H9 (cell line): ENCODE measurements around the gene LILRB5. TPM values are rescaled to one million over a fixed set of nuclear protein-coding genes. Genes with fewer than 3 reads are reported as not detected.

ENCODE experiments used
- DNase-seq: peaks from one replicate; pipeline ENCODE4 v3.0.0-alpha.2; 2017
- H2AFZ ChIP-seq: one replicate; pipeline ENCODE4 v1.6.1; 2013; ENCODE audit warnings: mild to moderate bottlenecking, low read length, control low read depth, moderate library complexity
- H2AK5ac ChIP-seq: 2 replicates; pipeline ENCODE4 v1.6.1; 2013; ENCODE audit warnings: low read length, control low read depth, mixed read lengths; ENCODE audit not compliant: insufficient read length
- H2BK120ac ChIP-seq: one replicate; pipeline ENCODE4 v1.6.1; 2013; ENCODE audit warnings: low read depth, mild to moderate bottlenecking, low read length, control low read depth, inconsistent platforms; ENCODE audit not compliant: poor library complexity, severe bottlenecking
- H2BK12ac ChIP-seq: 2 replicates; pipeline ENCODE4 v1.6.1; 2013; ENCODE audit warnings: low read length, control low read depth, mixed read lengths, low read depth; ENCODE audit not compliant: insufficient read length
- H2BK15ac ChIP-seq: 2 replicates; pipeline ENCODE4 v1.6.1; 2013; ENCODE audit warnings: low read depth, low read length, control low read depth
- H2BK20ac ChIP-seq: one replicate; pipeline ENCODE4 v1.6.1; 2013; ENCODE audit warnings: low read depth, mild to moderate bottlenecking, low read length, control low read depth, inconsistent platforms; ENCODE audit not compliant: poor library complexity, severe bottlenecking
- H2BK5ac ChIP-seq: 2 replicates; pipeline ENCODE4 v1.6.1; 2013; ENCODE audit warnings: low read length, control low read depth, mixed read lengths; ENCODE audit not compliant: insufficient read length
- H3K14ac ChIP-seq: 2 replicates; pipeline ENCODE4 v1.6.1; 2013; ENCODE audit warnings: low read length, control low read depth; ENCODE audit not compliant: insufficient read depth
- H3K18ac ChIP-seq: 2 replicates; pipeline ENCODE4 v1.6.1; 2013; ENCODE audit warnings: low read depth, mild to moderate bottlenecking, mixed read lengths, low read length, control low read depth; ENCODE audit not compliant: insufficient read length
- H3K23ac ChIP-seq: 2 replicates; pipeline ENCODE4 v1.6.1; 2013; ENCODE audit warnings: low read length, control low read depth, mixed read lengths, low read depth; ENCODE audit not compliant: insufficient read length
- H3K23me2 ChIP-seq: 2 replicates; pipeline ENCODE4 v1.6.1; 2013; ENCODE audit warnings: low read depth, mild to moderate bottlenecking, mixed read lengths, low read length, control low read depth; ENCODE audit not compliant: insufficient read length, poor library complexity, severe bottlenecking
- H3K27ac ChIP-seq: 2 replicates; pipeline ENCODE4 v1.5.1; 2013; ENCODE audit warnings: low read length, control low read depth, mixed read lengths, low read depth; ENCODE audit not compliant: insufficient read length
- H3K27me3 ChIP-seq: 2 replicates; pipeline ENCODE4 v1.6.1; 2013; ENCODE audit warnings: low read length, control low read depth, inconsistent platforms; ENCODE audit not compliant: insufficient read depth
- H3K4ac ChIP-seq: 2 replicates; pipeline ENCODE4 v1.6.1; 2013; ENCODE audit warnings: low read depth, mild to moderate bottlenecking, control low read depth, inconsistent platforms, low read length, moderate library complexity
- H3K4me1 ChIP-seq: 2 replicates; pipeline ENCODE4 v1.6.1; 2013; ENCODE audit warnings: low read length, control low read depth, inconsistent platforms; ENCODE audit not compliant: insufficient read depth
- H3K4me2 ChIP-seq: 2 replicates; pipeline ENCODE4 v1.6.1; 2013; ENCODE audit warnings: low read length, control low read depth, mixed read lengths; ENCODE audit not compliant: insufficient read length, insufficient read depth
- H3K56ac ChIP-seq: 2 replicates; pipeline ENCODE4 v1.6.1; 2013; ENCODE audit warnings: low read depth, mild to moderate bottlenecking, mixed read lengths, low read length, control low read depth; ENCODE audit not compliant: insufficient read length
- H3K79me1 ChIP-seq: 2 replicates; pipeline ENCODE4 v1.6.1; 2013; ENCODE audit warnings: low read depth, mild to moderate bottlenecking, moderate library complexity, low read length, control low read depth, inconsistent platforms; ENCODE audit not compliant: insufficient read depth, poor library complexity, severe bottlenecking
- H3K79me2 ChIP-seq: 2 replicates; pipeline ENCODE4 v1.6.1; 2013; ENCODE audit warnings: low read length, control low read depth, inconsistent platforms; ENCODE audit not compliant: insufficient read depth
- H3K9ac ChIP-seq: 2 replicates; pipeline ENCODE4 v1.6.1; 2013; ENCODE audit warnings: low read length, control low read depth, mixed read lengths; ENCODE audit not compliant: insufficient read length; ENCODE audit errors: extremely low read depth
- H3K9me3 ChIP-seq: one replicate; pipeline ENCODE4 v1.6.1; 2013; ENCODE audit warnings: low read depth, low read length, inconsistent platforms; ENCODE audit not compliant: control insufficient read depth
- H3T11ph ChIP-seq: one replicate; pipeline ENCODE4 v1.6.1; 2013; ENCODE audit warnings: mild to moderate bottlenecking, low read length, control low read depth, inconsistent platforms
- H4K20me1 ChIP-seq: one replicate; pipeline ENCODE4 v1.6.1; 2013; ENCODE audit not compliant: control insufficient read depth, insufficient read length, insufficient read depth
- H4K5ac ChIP-seq: 2 replicates; pipeline ENCODE4 v1.6.1; 2013; ENCODE audit warnings: low read depth, mild to moderate bottlenecking, mixed read lengths, low read length, control low read depth; ENCODE audit not compliant: insufficient read length
- H4K8ac ChIP-seq: replicated peaks from 2 replicates; pipeline ENCODE4 v1.6.1; 2013; ENCODE audit warnings: low read length, control low read depth, mixed read lengths, low read depth; ENCODE audit not compliant: insufficient read length
- H4K91ac ChIP-seq: 2 replicates; pipeline ENCODE4 v1.6.1; 2013; ENCODE audit warnings: low read depth, mild to moderate bottlenecking, moderate library complexity, mixed read lengths, low read length, control low read depth; ENCODE audit not compliant: insufficient read length
- H3K27ac Mint-ChIP-seq, 3 experiments: 2 replicates in 2 of 3; 3 replicates in 1 of 3; pipeline ENCODE4 v1.8.0; 2020 to 2021; ENCODE audit warnings: mixed read lengths in 3 of 3, mild to moderate bottlenecking in 1 of 3, moderate library complexity in 1 of 3
- H3K27me3 Mint-ChIP-seq: 2 replicates; pipeline ENCODE4 v1.8.0; 2021; ENCODE audit warnings: low read depth, mild to moderate bottlenecking, moderate library complexity, mixed read lengths
- H3K36me3 Mint-ChIP-seq, 3 experiments: 2 replicates in 2 of 3; 3 replicates in 1 of 3; pipeline ENCODE4 v1.8.0; 2020 to 2021; ENCODE audit warnings: low read depth in 3 of 3, mixed read lengths in 3 of 3; ENCODE audit not compliant: insufficient read depth in 1 of 3
- H3K4me1 Mint-ChIP-seq, 2 experiments: 2 replicates each; pipeline ENCODE4 v1.8.0; 2020; ENCODE audit warnings: mixed read lengths in 2 of 2
- H3K4me3 Mint-ChIP-seq, 2 experiments: 2 replicates in 1 of 2; 3 replicates in 1 of 2; pipeline ENCODE4 v1.8.0; 2020 to 2021; ENCODE audit warnings: mild to moderate bottlenecking in 2 of 2, mixed read lengths in 2 of 2, moderate library complexity in 1 of 2
- H3K9me3 Mint-ChIP-seq, 2 experiments: 2 replicates in 1 of 2; 3 replicates in 1 of 2; pipeline ENCODE4 v1.8.0; 2020; ENCODE audit warnings: mild to moderate bottlenecking in 2 of 2, mixed read lengths in 2 of 2, moderate library complexity in 1 of 2
- WGBS: extraction: QIAGEN DNeasy Blood & Tissue Kit; methylation state at CpG from one replicate; pipeline ENCODE4 v1.1.7; 2013; ENCODE audit warnings: missing lambda C conversion rate, low lambda C conversion rate, mixed read lengths; ENCODE audit not compliant: insufficient read length; ENCODE audit errors: extremely low coverage; 5-methylcytosine and 5-hydroxymethylcytosine counted together
- total RNA-seq: library from RNA; stranded (reverse); gene quantifications from 2 replicates; pipeline ENCODE4 v1.2.1, GENCODE V29; 2021
- TF ChIP-seq, protein P1 (sequence below): fragments of 200-600 bp; sonication (generic); conservative IDR thresholded peaks from 3 replicates; pipeline ENCODE4 v1.8.0; 2021; ENCODE audit warnings: antibody characterized with exemption, mild to moderate bottlenecking

Gene LILRB5
- total RNA-seq, 1 experiment from 2014 or later: 0.09 TPM

DNA sequence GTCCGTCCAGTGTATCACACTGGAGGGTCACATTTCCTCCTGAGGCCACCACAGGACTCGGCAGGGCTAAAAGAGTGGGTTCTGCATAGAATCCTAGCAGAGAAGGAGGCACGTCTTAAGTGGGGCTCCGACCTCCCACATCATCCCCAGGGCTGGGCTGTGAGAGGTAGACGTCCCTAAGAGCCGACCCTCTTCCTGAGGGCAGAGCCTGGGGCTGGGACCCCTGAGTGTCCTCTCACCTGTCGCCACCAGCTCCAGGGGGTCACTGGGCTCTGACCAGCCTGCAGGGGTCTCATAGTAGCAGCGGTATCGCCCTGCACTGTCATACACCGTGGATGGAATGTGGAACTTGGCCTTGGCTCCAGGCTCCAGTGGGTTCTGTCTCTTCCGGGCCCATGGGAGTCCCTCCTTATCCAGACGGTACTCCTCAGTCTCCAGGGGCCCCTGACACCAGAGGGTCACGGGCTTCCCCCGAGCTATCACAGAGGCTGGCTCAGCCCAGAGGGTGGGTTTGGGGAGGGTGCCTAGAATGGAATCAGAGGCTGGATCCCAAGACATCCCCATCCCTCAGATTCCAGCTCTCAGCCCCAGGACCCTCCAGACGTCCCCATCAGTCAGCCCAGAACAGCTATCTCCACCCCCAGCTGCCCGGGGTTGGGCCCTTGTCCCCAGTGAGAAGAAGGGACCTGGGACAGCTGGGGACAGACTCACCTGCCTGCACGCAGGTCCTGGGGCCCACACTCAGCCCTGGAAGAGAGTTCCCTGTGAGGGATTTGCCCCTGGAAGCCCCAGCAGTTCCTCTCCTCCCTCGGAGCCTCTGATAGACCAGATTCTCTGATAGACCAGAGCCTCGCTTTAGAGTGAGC is 590 bp downstream of the LILRB5 start:
- WGBS: no CpG with 5 or more reads among the region's 19 CpGs
- Mint-ChIP-seq H3K4me3 (no peak overlapping the region), H3K4me1 (peaks cover 3 to 6% of the 10 kb centered on the region in 2 experiments; a peak in 3 of 4 replicates), H3K27me3 (peaks cover 35% of the 10 kb centered on the region), H3K36me3 (no peaks in the 10 kb centered on the region), H3K9me3 (peaks cover 0 to 26% of the 10 kb centered on the region in 2 experiments; a peak in 2 of 5 replicates), H3K27ac (no peak overlapping the region)
- H3K14ac ChIP-seq: no peak overlapping the region
- no peak overlapping the region for H3T11ph ChIP-seq
- no peak overlapping the region for H4K5ac ChIP-seq
- no peak overlapping the region for H3K4ac ChIP-seq
- no peak overlapping the region for H3K4me2 ChIP-seq
- no peaks in the 10 kb centered on the region for H3K79me2 ChIP-seq
- no peaks in the 10 kb centered on the region for H3K4me1 ChIP-seq
- H2BK120ac ChIP-seq: no peak overlapping the region
- no peak overlapping the region for H2AK5ac ChIP-seq
- H2AFZ ChIP-seq: no peak overlapping the region
- H3K23me2 ChIP-seq: no peaks in the 10 kb centered on the region
- H3K9me3 ChIP-seq: no peaks in the 10 kb centered on the region
- no peaks in the 10 kb centered on the region for H3K27me3 ChIP-seq
- no peak overlapping the region for H2BK12ac ChIP-seq
- no peak overlapping the region for H4K8ac ChIP-seq
- H2BK15ac ChIP-seq: no peak overlapping the region
- H3K27ac ChIP-seq: no peak overlapping the region
- no peak overlapping the region for H2BK20ac ChIP-seq
- H3K18ac ChIP-seq: no peak overlapping the region
- H3K9ac ChIP-seq: no peak overlapping the region
- no peaks in the 10 kb centered on the region for H4K20me1 ChIP-seq
- no peak overlapping the region for H3K56ac ChIP-seq
- H3K23ac ChIP-seq: no peak overlapping the region
- no peaks in the 10 kb centered on the region for H3K79me1 ChIP-seq
- no peak overlapping the region for H4K91ac ChIP-seq
- H2BK5ac ChIP-seq: no peak overlapping the region
- DNase-seq: peak; percentile 23
- TF ChIP-seq, protein P1, sequence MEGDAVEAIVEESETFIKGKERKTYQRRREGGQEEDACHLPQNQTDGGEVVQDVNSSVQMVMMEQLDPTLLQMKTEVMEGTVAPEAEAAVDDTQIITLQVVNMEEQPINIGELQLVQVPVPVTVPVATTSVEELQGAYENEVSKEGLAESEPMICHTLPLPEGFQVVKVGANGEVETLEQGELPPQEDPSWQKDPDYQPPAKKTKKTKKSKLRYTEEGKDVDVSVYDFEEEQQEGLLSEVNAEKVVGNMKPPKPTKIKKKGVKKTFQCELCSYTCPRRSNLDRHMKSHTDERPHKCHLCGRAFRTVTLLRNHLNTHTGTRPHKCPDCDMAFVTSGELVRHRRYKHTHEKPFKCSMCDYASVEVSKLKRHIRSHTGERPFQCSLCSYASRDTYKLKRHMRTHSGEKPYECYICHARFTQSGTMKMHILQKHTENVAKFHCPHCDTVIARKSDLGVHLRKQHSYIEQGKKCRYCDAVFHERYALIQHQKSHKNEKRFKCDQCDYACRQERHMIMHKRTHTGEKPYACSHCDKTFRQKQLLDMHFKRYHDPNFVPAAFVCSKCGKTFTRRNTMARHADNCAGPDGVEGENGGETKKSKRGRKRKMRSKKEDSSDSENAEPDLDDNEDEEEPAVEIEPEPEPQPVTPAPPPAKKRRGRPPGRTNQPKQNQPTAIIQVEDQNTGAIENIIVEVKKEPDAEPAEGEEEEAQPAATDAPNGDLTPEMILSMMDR: no peak
